DMS 273 (cell line): Measurements from ENCODE around the gene ELOA2.
"Not testable (repeated sequence)": the region's sequence is repeated elsewhere in the genome, so short reads cannot be mapped to it uniquely, and the experiment has no call there.

ENCODE experiments used
- DNase-seq: peaks from one replicate; lab custom pipeline; 2025; ENCODE audit not compliant: unreplicated experiment; lab: John Stamatoyannopoulos, UW

The ELOA2 gene

DNA sequence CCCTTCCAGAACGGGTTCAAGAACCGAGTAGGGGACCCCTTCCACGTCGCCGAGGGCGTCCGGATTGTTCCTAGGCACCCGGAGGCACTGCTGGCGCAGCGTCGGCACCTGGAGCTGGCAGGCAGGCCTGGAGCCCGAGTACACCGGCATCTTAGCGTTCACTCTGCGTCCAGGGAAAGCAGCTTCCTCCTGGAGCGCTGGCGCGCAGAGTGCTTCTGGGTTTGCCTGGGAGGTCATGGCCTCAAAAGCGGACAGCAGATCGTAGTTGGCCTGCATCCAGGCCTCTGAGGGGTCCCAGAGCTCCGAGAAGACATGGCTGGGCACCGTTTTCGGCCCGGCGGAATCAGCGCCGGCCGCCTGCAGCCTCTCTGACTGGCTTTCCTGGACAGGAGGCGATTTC, 12.6 kb downstream of the ELOA2 start:
- not testable (repeated sequence) for DNase-seq

DNA sequence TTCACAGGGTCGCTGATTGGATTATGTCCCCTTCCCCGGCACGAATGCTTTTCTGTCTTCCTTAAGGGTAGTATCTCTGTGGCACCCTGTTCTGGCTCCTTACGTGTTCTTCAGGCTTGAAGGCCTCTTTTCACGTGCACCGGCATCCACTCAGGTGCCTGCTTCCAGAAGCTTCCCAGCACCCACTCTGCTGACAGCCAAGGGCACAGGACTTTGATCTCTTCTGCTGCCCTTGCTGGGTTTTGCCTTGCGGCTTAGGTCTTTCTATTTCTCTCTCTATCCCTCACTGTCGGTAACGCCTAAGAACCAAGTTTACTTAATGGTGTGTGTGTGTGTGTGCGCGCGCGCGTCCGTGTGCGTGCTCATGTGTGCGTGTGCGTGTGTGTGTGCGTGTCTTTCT, 14.7 kb downstream of the ELOA2 start:
- not testable (repeated sequence) for DNase-seq

DNA sequence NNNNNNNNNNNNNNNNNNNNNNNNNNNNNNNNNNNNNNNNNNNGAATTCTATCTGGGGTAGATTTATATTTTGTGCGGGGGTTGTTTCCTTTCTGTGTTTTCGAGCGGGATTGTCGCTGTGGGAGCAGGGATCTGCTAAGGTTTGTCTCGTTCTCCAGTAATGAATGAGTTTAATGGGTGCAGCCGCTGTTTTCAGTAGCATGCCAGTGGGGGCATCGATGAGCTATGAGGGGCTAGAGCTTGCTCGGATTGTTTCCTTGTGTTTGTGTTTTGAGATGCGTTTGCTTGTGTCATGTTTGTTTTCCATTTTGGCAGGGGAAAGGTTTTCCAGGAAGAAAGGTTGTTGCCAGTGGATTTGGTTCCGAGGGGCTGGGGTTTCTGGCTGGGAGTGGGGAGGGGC, 15.6 kb downstream of the ELOA2 start:
- DNase-seq: not testable (repeated sequence)
